COLO668 (cell line): ENCODE results near the gene ATXN7L3.
"Not testable (repeated sequence)": the region's sequence is repeated elsewhere in the genome, so short reads cannot be mapped to it uniquely, and the experiment has no call there.

ENCODE experiments used
- DNase-seq: peaks from one replicate; lab custom pipeline; 2025; ENCODE audit not compliant: unreplicated experiment; lab: John Stamatoyannopoulos, UW

The ATXN7L3 gene

DNA sequence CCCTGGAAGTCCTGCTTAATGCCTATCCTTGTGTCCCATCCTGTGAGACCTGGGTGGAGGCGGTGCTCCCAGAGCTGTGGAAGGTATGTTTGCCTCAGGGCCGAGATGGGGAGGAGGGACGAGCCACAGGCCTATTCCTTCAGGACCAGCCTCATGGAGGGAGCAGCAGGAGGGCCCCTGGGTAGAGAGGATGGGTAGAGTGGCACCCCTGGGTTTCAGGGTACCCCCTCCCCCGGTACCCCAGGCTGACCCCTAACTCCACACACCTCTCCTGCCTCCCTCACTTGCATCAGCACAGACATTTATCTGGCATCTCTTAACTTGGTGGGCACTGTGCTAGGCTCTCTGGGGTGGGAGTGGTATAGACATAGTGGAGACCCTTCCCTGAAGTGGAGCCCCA, 22.0 kb downstream of the ATXN7L3 start:
- DNase-seq = no peak

DNA sequence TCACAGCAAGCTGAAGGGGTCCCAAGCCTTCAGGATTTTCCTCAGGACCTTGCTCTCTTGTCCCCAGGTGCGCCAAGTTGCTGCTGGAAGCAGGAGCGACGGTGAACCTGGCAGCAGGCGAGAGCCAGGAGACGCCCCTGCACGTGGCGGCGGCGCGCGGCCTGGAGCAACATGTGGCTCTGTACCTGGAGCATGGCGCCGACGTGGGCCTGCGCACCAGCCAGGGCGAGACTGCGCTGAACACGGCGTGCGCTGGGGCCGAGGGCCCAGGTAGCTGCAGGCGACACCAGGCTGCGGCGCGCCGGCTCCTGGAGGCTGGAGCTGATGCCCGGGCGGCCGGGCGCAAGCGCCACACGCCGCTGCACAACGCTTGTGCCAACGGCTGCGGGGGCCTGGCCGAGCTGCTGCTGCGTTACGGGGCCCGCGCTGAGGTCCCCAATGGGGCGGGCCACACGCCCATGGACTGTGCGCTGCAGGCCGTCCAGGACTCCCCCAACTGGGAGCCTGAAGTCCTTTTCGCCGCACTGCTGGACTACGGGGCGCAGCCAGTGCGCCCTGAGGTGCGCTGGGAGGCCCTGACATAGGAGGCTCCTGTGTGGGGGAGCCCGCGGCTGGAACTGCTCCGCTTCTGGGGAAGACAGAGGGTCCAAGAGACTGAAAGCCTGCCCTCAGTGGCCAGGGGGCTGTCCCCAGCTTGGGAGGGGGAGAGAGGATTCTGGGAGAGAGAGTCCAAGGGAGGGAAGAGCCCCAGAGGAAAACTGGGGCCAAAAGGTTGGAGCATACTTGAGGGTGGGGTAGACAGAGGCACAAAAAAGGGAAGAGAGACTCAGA, 22.8 kb downstream of the ATXN7L3 start:
- DNase-seq = no peak

DNA sequence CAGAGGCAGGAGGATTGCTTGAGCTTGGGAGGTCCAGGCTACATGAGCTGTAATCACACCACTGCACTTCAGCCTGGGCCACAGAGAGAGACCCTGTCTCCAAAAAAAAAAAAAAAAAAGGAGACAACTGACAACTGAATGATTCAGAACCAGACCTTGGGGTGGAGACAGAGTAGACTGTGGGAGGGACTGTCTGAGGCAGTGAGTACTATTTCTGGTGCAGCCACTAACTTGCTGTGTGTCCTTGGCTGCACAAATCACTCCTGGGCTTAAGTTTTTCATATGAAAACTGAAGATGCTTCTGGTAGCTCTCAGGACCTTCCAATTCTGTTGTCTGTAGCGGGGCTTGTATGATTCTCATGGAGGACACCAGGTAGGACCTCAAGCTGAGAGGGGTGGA, 23.4 kb downstream of the ATXN7L3 start:
- DNase-seq = no peak

DNA sequence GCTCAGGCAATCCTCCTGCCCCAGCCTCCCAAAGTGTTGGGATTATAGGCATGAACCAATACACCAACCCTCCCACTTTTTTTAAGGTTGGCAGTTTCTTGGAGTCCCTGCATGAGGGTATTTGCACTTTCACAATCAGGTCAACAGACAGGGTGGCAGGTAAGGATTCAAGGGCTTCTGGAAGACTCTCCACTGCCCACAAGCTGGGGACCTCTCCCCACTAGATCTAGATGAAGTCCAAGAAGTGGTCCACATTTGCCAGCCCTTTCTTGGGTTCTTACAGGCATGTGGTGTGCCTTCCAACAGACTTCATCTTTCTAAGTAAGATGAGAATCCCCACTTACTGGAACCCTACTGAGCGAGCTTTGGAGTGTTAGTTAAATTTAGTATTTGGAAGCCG, 25.3 kb downstream of the ATXN7L3 start:
- DNase-seq = no peak

- DNase-seq = no peak
Measured at GRCh38 chr17:44171931-44172455, 27.7 kb downstream of the ATXN7L3 start.

DNA sequence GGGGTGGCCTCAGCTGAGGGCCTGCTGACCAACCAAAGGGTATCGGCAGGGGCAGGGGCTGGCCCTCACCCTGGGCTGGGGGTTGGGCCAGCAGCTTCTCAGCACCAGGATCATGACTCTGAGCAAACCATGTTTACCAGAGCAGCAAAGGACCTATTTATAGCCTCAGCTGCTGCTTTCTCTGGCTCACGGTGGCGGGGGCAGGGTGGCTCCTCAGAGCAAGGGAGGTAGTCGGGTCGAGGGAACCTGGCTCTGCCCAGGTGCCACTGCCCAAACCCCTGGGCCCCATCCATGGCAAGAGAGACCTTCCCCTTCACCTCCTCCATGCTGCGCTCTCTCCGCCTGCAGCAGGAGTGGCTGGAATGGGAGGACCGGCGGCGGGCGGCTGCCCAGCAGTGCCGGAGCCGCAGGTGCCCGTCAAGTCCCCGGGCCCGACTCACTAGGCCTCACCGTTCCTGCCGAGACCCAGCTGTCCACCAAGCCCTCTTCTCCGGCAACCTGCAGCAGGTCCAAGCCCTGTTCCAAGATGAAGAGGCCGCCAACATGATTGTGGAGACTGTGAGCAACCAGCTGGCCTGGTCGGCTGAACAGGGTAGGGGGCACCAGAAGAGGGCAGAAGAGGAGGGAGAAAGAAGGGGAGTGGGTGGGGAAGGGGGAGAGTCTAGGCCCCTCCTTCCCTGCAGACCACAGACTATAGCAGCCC, 29.0 kb downstream of the ATXN7L3 start, which contains the start of gene ASB16:
Gene ASB16 (plus strand): TSS at position 206 of the 703 bp plus-strand sequence. CDS start 86 bp downstream, at position 292.
- peak; percentile 54 for DNase-seq

DNA sequence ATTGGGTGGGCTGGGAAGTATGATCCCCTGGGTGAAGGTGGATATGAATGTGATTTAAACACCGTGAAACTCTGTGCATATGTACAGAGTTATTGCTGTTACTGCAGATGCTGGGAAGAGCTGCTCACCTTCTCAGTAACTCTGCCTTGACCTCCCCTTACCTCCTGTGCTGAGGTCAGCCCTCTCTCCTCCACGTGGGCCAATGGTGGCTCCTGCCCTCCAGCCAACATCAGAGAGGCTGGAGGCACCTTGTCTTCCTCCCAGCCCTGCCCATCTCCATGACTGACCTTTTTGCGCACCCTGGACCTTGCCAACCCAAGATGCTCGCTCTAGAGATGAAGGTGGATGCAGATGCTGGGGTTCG, 29.6 kb downstream of the ATXN7L3 start:
- DNase-seq = no peak

- DNase-seq = no peak
Measured at GRCh38 chr17:44167181-44167861, 32.4 kb downstream of the ATXN7L3 start.

DNA sequence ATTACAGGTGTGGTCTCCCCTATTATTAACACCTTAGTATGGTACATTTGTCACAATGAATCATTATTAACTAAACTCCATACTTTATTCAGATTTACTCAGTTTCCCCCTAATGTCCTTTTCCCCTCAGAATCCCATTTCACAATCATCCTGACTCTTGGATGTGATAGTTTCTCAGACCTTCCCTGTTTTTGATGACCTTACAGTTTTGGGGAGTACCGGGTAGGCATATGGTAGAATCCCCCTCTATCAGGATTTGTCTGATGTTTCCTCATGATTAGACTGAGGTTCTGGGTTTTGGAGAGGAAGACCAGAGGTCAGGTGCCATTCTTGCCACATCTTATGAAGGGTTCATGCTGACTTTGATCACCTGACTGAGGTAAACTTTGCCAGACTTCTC, 35.2 kb downstream of the ATXN7L3 start:
- no peak for DNase-seq

- no peak for DNase-seq
Measured at GRCh38 chr17:44159519-44160210, 40.0 kb downstream of the ATXN7L3 start.

- DNase-seq = peak; percentile 2
Measured at GRCh38 chr17:44155488-44155887, 44.2 kb downstream of the ATXN7L3 start.

GRCh38 chr17:44152875-44153274, 46.8 kb downstream of the ATXN7L3 start:
- no peak for DNase-seq

DNA sequence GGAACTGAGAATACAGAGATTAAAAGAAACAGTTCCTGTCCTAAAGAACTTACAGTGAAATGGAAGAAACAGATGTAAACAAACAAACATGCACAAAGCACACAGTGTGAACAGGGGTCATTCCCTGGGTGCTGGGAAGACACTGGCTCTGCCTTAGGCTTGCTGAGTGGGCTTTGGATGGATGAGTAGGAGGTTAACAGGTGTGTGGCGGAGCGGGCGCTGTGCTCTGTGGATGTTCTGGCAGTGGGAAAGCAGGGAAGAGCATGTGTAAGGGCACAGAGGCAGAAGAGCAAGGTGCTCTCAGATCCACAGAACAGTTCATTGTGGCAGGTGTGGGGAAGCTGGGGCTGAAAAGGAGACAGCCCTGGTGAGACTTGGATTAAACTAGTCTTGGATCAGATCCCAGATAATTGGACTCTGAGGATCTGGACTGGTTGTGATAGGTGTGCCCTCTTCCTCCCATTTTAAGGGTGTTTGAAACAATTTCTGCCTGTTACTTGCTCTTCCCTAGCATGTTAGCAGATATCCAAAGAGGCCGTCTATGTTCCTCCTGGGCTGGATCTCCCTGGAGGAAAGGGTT, 49.8 kb downstream of the ATXN7L3 start:
- no peak for DNase-seq

GRCh38 chr17:44149066-44149465, 50.6 kb downstream of the ATXN7L3 start:
- DNase-seq = not testable (repeated sequence)

DNA sequence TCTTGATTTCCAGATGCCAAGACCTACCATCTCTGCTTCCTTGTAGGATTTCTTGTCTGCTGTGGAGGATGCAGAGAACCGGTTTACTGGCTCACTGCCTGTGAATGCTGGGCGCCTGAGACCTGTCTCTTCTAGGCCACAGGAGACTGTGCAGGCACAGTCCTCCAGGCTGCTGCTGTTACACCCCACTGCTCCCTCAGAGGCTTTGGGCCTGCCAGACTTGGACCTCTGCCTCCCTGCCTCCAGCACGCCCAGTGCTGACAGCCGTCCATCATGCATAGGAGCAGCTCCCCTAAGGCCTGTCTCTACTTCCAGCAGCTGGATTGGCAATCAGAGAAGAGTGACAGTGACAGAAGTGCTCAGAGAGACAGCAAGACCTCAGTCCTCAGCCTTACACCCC, 51.9 kb downstream of the ATXN7L3 start:
- no peak for DNase-seq

- no peak for DNase-seq
Measured at GRCh38 chr17:44146375-44147346, 53.0 kb downstream of the ATXN7L3 start.

GRCh38 chr17:44144966-44145739, 54.5 kb downstream of the ATXN7L3 start:
- DNase-seq = no peak

- not testable (repeated sequence) for DNase-seq
Measured at GRCh38 chr17:44143921-44144320, 55.8 kb downstream of the ATXN7L3 start.
